Measurements from ENCODE around the gene EPN2. TPM values are rescaled to one million over a fixed set of nuclear protein-coding genes. Genes with fewer than 3 reads are reported as not detected.

EPN2 gene
- total RNA-seq, 2 donors from 2014 or later, result 28.8 to 67.7 TPM

- H3K36me3 ChIP-seq, result no peaks in the 10 kb centered on the region
- H3K27ac ChIP-seq, result no peak overlapping the region
- 82% methylated on average over 7 of the region's 7 CpGs for WGBS
- intact Hi-C loops (cut with DNase I), result no loop called here
- no peaks in the 10 kb centered on the region for H3K27me3 ChIP-seq (replicated peaks; ENCODE audit: insufficient read depth)
- no peak for DNase-seq (ENCODE audit: low spot score)
- no peak overlapping the region for H3K4me3 ChIP-seq
- H3K4me1 ChIP-seq (replicated peaks), result no peaks in the 10 kb centered on the region
- no peaks in the 10 kb centered on the region for H3K9me3 ChIP-seq
- TF ChIP-seq POLR2A (IDR thresholded peaks at IDR 0.05), result no peak
- no peak for TF ChIP-seq CTCF (IDR thresholded peaks at IDR 0.05)
- no peak for TF ChIP-seq POLR2AphosphoS5 (IDR thresholded peaks at IDR 0.05)
Measured at GRCh38 chr17:19304209-19304608, 67.0 kb downstream of the EPN2 start.

GRCh38 chr17:19304751-19305150 is 67.6 kb downstream of the EPN2 start:
- TF ChIP-seq CTCF (IDR thresholded peaks at IDR 0.05) (no peak), POLR2AphosphoS5 (IDR thresholded peaks at IDR 0.05) (no peak), POLR2A (IDR thresholded peaks at IDR 0.05) (no peak)
- Histone ChIP-seq H3K36me3 (no peaks in the 10 kb centered on the region), H3K27me3 (replicated peaks; ENCODE audit: insufficient read depth) (no peaks in the 10 kb centered on the region), H3K4me1 (replicated peaks) (no peaks in the 10 kb centered on the region), H3K4me3 (no peak overlapping the region), H3K27ac (no peak overlapping the region), H3K9me3 (no peaks in the 10 kb centered on the region)
- 89% methylated on average over 5 of the region's 5 CpGs for WGBS
- intact Hi-C loops (cut with DNase I), result no loop called here
- no peak for DNase-seq (ENCODE audit: low spot score)

GRCh38 chr17:19305256-19305655 is 68.1 kb downstream of the EPN2 start:
- Histone ChIP-seq H3K36me3 (no peaks in the 10 kb centered on the region), H3K27ac (no peak overlapping the region), H3K4me1 (replicated peaks) (no peaks in the 10 kb centered on the region), H3K27me3 (replicated peaks; ENCODE audit: insufficient read depth) (no peaks in the 10 kb centered on the region), H3K4me3 (no peak overlapping the region), H3K9me3 (no peaks in the 10 kb centered on the region)
- DNase-seq (ENCODE audit: low spot score), result no peak
- intact Hi-C loops (cut with DNase I), result no loop called here
- WGBS, result 83% methylated on average over 5 of the region's 5 CpGs
- TF ChIP-seq POLR2AphosphoS5 (IDR thresholded peaks at IDR 0.05) (no peak), CTCF (IDR thresholded peaks at IDR 0.05) (no peak), POLR2A (IDR thresholded peaks at IDR 0.05) (no peak)

GRCh38 chr17:19305761-19306159 is 68.6 kb downstream of the EPN2 start:
- TF ChIP-seq POLR2AphosphoS5 (IDR thresholded peaks at IDR 0.05) (no peak), CTCF (IDR thresholded peaks at IDR 0.05) (no peak), POLR2A (IDR thresholded peaks at IDR 0.05) (no peak)
- intact Hi-C loops (cut with DNase I), result no loop called here
- Histone ChIP-seq H3K27me3 (replicated peaks; ENCODE audit: insufficient read depth) (no peaks in the 10 kb centered on the region), H3K9me3 (no peaks in the 10 kb centered on the region), H3K4me1 (replicated peaks) (no peaks in the 10 kb centered on the region), H3K4me3 (no peak overlapping the region), H3K27ac (no peak overlapping the region), H3K36me3 (no peaks in the 10 kb centered on the region)
- WGBS, result 94% methylated on average over 5 of the region's 5 CpGs
- no peak for DNase-seq (ENCODE audit: low spot score)

GRCh38 chr17:19306160-19307111 is 69.3 kb downstream of the EPN2 start:
- Histone ChIP-seq H3K27me3 (replicated peaks; ENCODE audit: insufficient read depth) (no peaks in the 10 kb centered on the region), H3K4me3 (no peak overlapping the region), H3K9me3 (no peaks in the 10 kb centered on the region), H3K4me1 (replicated peaks) (no peaks in the 10 kb centered on the region), H3K27ac (no peak overlapping the region), H3K36me3 (no peaks in the 10 kb centered on the region)
- TF ChIP-seq CTCF (IDR thresholded peaks at IDR 0.05) (no peak), POLR2A (IDR thresholded peaks at IDR 0.05) (no peak), POLR2AphosphoS5 (IDR thresholded peaks at IDR 0.05) (no peak)
- WGBS, result 61% methylated on average over 10 of the region's 10 CpGs
- DNase-seq (ENCODE audit: low spot score), result no peak
- intact Hi-C loops (cut with DNase I), result no loop called here
